Liver (tissue), 9 donors: Measurements from ENCODE around the gene ZNF816. TPM values are rescaled to one million over a fixed set of nuclear protein-coding genes. Genes with fewer than 3 reads are reported as not detected.
"Not testable (repeated sequence)": the region's sequence is repeated elsewhere in the genome, so short reads cannot be mapped to it uniquely, and the experiment has no call there.

Experiments
- DNase-seq: peaks from one replicate; pipeline ENCODE4 v3.0.0-alpha.2; 2017; ENCODE audit warnings: low spot score
- H3K27ac ChIP-seq, 2 donors: one replicate each; pipeline ENCODE4 v1.7.0; 2013; ENCODE audit warnings: inconsistent platforms in 2 of 2, low read length in 2 of 2, control low read depth in 1 of 2, low read depth in 1 of 2, mild to moderate bottlenecking in 1 of 2
- H3K27me3 ChIP-seq, 4 donors: one replicate each; pipeline versions ENCODE4 v1.6.1 to v1.7.0; 2013; ENCODE audit warnings: low read length in 3 of 4, inconsistent platforms in 1 of 4, mild to moderate bottlenecking in 1 of 4, moderate library complexity in 1 of 4; ENCODE audit not compliant: control insufficient read depth in 4 of 4, insufficient read depth in 4 of 4
- H3K36me3 ChIP-seq, 4 donors: one replicate each; pipeline versions ENCODE4 v1.6.1 to v1.7.0; 2013; ENCODE audit warnings: low read length in 3 of 4, mild to moderate bottlenecking in 3 of 4, low read depth in 1 of 4, moderate library complexity in 1 of 4; ENCODE audit not compliant: control insufficient read depth in 4 of 4, insufficient read depth in 3 of 4
- H3K4me1 ChIP-seq, 4 donors: one replicate each; pipeline versions ENCODE4 v1.6.1 to v1.7.0; 2013; ENCODE audit warnings: low read length in 3 of 4, mild to moderate bottlenecking in 3 of 4, moderate library complexity in 1 of 4; ENCODE audit not compliant: control insufficient read depth in 4 of 4, insufficient read depth in 4 of 4
- H3K4me3 ChIP-seq, 3 donors: one replicate each; pipeline versions ENCODE4 v1.6.1 to v1.7.0; 2013; ENCODE audit warnings: low read length in 3 of 3, control low read depth in 1 of 3, low read depth in 1 of 3, mild to moderate bottlenecking in 1 of 3
- H3K9ac ChIP-seq, 2 donors: one replicate each; pipeline ENCODE4 v1.7.0; 2013; ENCODE audit warnings: low read length in 2 of 2, mild to moderate bottlenecking in 2 of 2, moderate library complexity in 2 of 2, control low read depth in 1 of 2, low read depth in 1 of 2
- H3K9me3 ChIP-seq, 4 donors: one replicate each; pipeline versions ENCODE4 v1.6.1 to v1.7.0; 2013; ENCODE audit warnings: low read length in 3 of 4; ENCODE audit not compliant: control insufficient read depth in 4 of 4
- EGR1 ChIP-seq, 2 donors: IDR thresholded peaks; 2 replicates each; pipeline ENCODE4 v1.6.1; 2016 to 2018; ENCODE audit warnings: antibody characterized with exemption in 2 of 2, low read depth in 2 of 2
- FOXA1 ChIP-seq: IDR thresholded peaks from 2 replicates; pipeline ENCODE4 v1.6.1; 2016; ENCODE audit warnings: antibody characterized with exemption
- FOXA2 ChIP-seq: IDR thresholded peaks from 2 replicates; pipeline ENCODE4 v1.6.1; 2016; ENCODE audit warnings: antibody characterized with exemption
- GABPA ChIP-seq, 2 donors: IDR thresholded peaks in 1 of 2; conservative IDR thresholded peaks in 1 of 2; 2 replicates each; pipeline ENCODE4 v1.6.1; 2016; ENCODE audit warnings: antibody characterized with exemption in 2 of 2, mild to moderate bottlenecking in 1 of 2, moderate library complexity in 1 of 2
- JUND ChIP-seq, 2 donors: IDR thresholded peaks; 2 replicates each; pipeline ENCODE4 v1.6.1; 2016; ENCODE audit warnings: antibody characterized with exemption in 2 of 2
- NR2F2 ChIP-seq: IDR thresholded peaks from 2 replicates; pipeline ENCODE4 v1.6.1; 2016; ENCODE audit warnings: antibody characterized with exemption
- RXRA ChIP-seq, 2 donors: IDR thresholded peaks; 2 replicates each; pipeline ENCODE4 v1.6.1; 2017 to 2018; ENCODE audit warnings: antibody characterized with exemption in 2 of 2, mild to moderate bottlenecking in 1 of 2
- SP1 ChIP-seq: IDR thresholded peaks from 2 replicates; pipeline ENCODE4 v1.6.1; 2018; ENCODE audit warnings: antibody characterized with exemption, mild to moderate bottlenecking
- TAF1 ChIP-seq: conservative IDR thresholded peaks from 2 replicates; pipeline ENCODE4 v1.6.1; 2016; ENCODE audit warnings: antibody characterized with exemption, mild to moderate bottlenecking
- YY1 ChIP-seq: IDR thresholded peaks from 2 replicates; pipeline ENCODE4 v1.6.1; 2016; ENCODE audit warnings: antibody characterized with exemption, mild to moderate bottlenecking
- WGBS: extraction: QIAGEN DNeasy Blood & Tissue Kit; methylation state at CpG from one replicate; pipeline ENCODE4 v1.1.7; 2013; 5-methylcytosine and 5-hydroxymethylcytosine counted together
- polyA plus RNA-seq, 2 donors: library from polyadenylated mRNA; stranded (reverse) in 1 of 2; unstranded in 1 of 2; fragments of 200-250 nt in 1 of 2; fragments of >200 nt in 1 of 2; fragmentation: Nextera tagmentation in 1 of 2; extraction: Ambion mirVana in 1 of 2; gene quantifications; one replicate each; pipeline versions ENCODE4 v1.2.1 to v1.2.3, GENCODE V29; 2013 to 2015
- total RNA-seq, 2 donors: library from RNA; depleted of rRNA; stranded (reverse); fragments of >200 nt; gene quantifications; one replicate each; pipeline ENCODE4 v1.2.3, GENCODE V29; 2014
- TF ChIP-seq, protein P1 (sequence below): fragments of 150-350 bp; IDR thresholded peaks from 2 replicates; pipeline ENCODE4 v1.5.1; 2017; ENCODE audit warnings: improper control_type of control experiment, low read depth, low read length; ENCODE audit not compliant: missing input control
- TF ChIP-seq, protein P2 (sequence below): IDR thresholded peaks from 2 replicates; pipeline ENCODE4 v1.6.1; 2016; ENCODE audit warnings: antibody characterized with exemption
- donor health status: healthy.
- donor health status: healthy.
- donor health status: healthy.
- donor health status: healthy.
- donor health status: healthy.

Gene ZNF816
- total and polyA plus RNA-seq, 4 donors = 0.93 to 6.5 (median 1.7) TPM

DNA sequence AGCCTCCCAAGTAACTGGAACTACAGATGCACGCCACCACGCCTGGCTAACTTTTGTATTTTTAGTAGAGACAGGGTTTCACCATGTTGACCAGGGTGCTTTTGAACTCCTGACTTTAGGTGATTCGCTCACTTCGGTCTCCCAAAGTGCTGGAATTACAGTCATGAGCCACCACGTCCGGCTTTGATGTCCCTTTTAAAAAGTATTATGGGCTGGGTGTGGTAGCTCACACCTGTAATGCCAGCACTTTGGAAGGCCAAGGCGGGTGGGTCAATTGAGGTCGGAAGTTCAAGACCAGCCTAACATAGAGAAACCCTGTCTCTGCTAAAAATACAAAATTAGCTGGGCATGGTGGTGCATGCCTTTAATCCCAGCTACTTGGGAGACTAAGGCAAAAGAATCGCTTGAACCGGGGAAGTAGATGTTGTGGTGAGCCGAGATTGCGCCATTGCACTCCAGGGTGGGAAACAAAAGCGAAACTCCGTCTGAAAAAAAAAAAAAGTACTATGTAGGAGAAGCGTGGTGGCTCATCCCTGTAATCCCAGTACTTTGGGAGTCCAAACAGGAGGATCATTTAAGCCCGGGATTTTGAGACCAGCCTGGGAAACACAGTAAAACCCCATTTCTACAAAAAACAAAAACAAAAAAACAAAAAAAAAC is 28.2 kb upstream of the ZNF816 start:
- no peak overlapping the region for H3K27ac ChIP-seq
- no peaks in the 10 kb centered on the region for H3K36me3 ChIP-seq
- no peaks in the 10 kb centered on the region for H3K4me1 ChIP-seq
- no peak for DNase-seq
- 91% methylated on average over 16 of the region's 16 CpGs for WGBS
- H3K4me3 ChIP-seq = no peak overlapping the region
- no peak for TF ChIP-seq NR2F2
- no peak for TF ChIP-seq SP1
- TF ChIP-seq RXRA (IDR thresholded peaks at IDR 0.05) = no peak
- no peak for TF ChIP-seq EGR1 (IDR thresholded peaks at IDR 0.05; ENCODE audit: low read depth in 2 of 2)
- TF ChIP-seq, protein P1, sequence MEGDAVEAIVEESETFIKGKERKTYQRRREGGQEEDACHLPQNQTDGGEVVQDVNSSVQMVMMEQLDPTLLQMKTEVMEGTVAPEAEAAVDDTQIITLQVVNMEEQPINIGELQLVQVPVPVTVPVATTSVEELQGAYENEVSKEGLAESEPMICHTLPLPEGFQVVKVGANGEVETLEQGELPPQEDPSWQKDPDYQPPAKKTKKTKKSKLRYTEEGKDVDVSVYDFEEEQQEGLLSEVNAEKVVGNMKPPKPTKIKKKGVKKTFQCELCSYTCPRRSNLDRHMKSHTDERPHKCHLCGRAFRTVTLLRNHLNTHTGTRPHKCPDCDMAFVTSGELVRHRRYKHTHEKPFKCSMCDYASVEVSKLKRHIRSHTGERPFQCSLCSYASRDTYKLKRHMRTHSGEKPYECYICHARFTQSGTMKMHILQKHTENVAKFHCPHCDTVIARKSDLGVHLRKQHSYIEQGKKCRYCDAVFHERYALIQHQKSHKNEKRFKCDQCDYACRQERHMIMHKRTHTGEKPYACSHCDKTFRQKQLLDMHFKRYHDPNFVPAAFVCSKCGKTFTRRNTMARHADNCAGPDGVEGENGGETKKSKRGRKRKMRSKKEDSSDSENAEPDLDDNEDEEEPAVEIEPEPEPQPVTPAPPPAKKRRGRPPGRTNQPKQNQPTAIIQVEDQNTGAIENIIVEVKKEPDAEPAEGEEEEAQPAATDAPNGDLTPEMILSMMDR = no peak
- H3K9me3 ChIP-seq = peaks cover 5 to 20% (median 13%) of the 10 kb centered on the region in 4 donors
- H3K27me3 ChIP-seq = no peaks in the 10 kb centered on the region
- no peak overlapping the region for H3K9ac ChIP-seq

DNA sequence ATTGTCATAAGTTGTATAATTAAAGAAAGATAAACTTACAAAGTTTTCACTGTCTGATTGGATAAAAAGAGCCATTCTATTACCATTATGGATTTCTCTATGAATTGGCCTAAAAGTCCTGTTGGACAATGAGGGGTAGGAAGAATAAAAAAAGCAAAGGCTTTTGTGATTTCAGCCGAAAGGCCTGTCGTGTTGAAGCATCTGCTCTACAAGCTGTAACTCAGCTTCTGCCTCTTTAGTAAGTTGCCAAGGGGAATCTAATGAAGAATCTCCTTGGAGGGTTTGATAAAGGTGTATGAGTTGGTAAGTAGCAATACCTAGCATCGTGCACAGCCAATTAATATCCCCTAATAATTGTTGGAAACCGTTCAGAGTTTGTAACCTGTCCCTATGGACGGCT is 25.8 kb upstream of the ZNF816 start:
- 87% methylated on average over 5 of the region's 5 CpGs for WGBS
- H3K9me3 ChIP-seq = peaks cover 1 to 25% (median 7%) of the 10 kb centered on the region in 4 donors

DNA sequence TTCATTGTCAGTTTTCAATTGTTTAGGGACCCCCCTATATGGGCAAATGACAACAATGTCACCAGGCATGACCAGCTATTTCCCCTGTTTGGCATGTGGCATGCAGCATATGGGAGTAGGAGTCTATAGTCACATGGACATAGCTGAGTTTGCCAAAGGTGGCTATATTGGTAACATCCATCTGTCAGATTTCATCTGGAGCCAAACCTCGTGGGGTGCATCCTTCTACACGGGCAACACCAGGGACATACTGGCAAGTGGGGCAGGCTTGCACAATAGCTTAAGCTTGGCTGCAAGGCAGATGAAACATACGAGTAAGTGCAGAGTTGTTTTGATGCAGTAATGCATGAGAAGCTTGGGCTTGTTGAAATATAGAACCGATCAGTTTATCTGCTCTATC is 24.5 kb upstream of the ZNF816 start:
- no peak for TF ChIP-seq TAF1
- no peak for TF ChIP-seq YY1
- TF ChIP-seq FOXA1 = no peak
- TF ChIP-seq, protein P1 = no peak
- no peak overlapping the region for H3K9ac ChIP-seq
- peak overlapping the region in 1 of 3 donors; percentile 7 for H3K4me3 ChIP-seq
- H3K36me3 ChIP-seq = peaks cover 0 to 5% (median 0%) of the 10 kb centered on the region in 4 donors
- peaks cover 1 to 25% (median 5%) of the 10 kb centered on the region in 4 donors for H3K9me3 ChIP-seq
- H3K4me1 ChIP-seq = no peaks in the 10 kb centered on the region
- no peak overlapping the region for H3K27ac ChIP-seq
- 90% methylated on average over 4 of the region's 4 CpGs for WGBS
- no peak for DNase-seq
- no peaks in the 10 kb centered on the region for H3K27me3 ChIP-seq

More for the DNA sequence above, 25.8 kb upstream of the ZNF816 start:
- Histone ChIP-seq H3K9ac (no peak overlapping the region), H3K27ac (no peak overlapping the region), H3K4me3 (no peak overlapping the region), H3K36me3 (peaks cover 0 to 5% (median 0%) of the 10 kb centered on the region in 4 donors), H3K27me3 (no peaks in the 10 kb centered on the region), H3K4me1 (no peaks in the 10 kb centered on the region)
- TF ChIP-seq TAF1 (no peak), YY1 (no peak), SP1 (no peak), GABPA (IDR thresholded peaks at IDR 0.05 in 1 of 2, conservative IDR thresholded peaks at IDR 0.05 in 1 of 2) (no peak), JUND (IDR thresholded peaks at IDR 0.05) (no peak), RXRA (IDR thresholded peaks at IDR 0.05) (no peak), FOXA2 (no peak)
- TF ChIP-seq, protein P2, sequence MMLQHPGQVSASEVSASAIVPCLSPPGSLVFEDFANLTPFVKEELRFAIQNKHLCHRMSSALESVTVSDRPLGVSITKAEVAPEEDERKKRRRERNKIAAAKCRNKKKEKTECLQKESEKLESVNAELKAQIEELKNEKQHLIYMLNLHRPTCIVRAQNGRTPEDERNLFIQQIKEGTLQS = no peak
- DNase-seq = no peak

DNA sequence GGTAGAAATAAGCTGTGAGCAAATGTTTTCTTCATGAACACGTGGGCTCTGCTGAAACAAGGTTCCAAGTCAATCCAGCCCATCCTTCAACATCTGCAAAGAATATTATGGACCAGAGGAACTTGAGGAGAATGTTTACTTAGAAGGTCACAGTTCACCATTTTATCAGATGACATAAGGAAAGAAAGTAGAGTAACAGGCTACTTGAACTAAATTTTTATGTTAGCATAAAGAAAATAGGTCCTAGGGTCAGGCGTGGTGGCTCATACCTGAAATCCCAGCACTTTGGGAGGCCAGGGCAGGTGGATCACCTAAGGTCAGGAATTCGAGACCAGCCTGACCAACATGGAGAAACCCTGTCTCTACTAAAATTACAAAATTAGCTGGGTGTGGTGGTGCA is 20.5 kb upstream of the ZNF816 start:
- not testable (repeated sequence) for H3K27me3 ChIP-seq, H3K27ac ChIP-seq, H3K36me3 ChIP-seq, H3K4me1 ChIP-seq, H3K4me3 ChIP-seq, DNase-seq, H3K9ac ChIP-seq
- peaks cover 0 to 14% (median 4%) of the 10 kb centered on the region in 4 donors for H3K9me3 ChIP-seq
- WGBS = 80% methylated on average over 3 of the region's 3 CpGs
